IPS-18a (cell line): ENCODE data around the gene ARSG.
A peak's percentile ranks its signal among the peaks of the same experiment; 100 is the strongest.

Experiments used
- H3K27ac ChIP-seq: one replicate; pipeline ENCODE4 v1.5.1; 2013; ENCODE audit warnings: low read length
- H3K27me3 ChIP-seq: one replicate; pipeline ENCODE4 v1.6.1; 2013; ENCODE audit warnings: mild to moderate bottlenecking, low read length; ENCODE audit not compliant: control insufficient read depth, insufficient read depth
- H3K36me3 ChIP-seq: one replicate; pipeline ENCODE4 v1.6.1; 2013; ENCODE audit warnings: low read depth, low read length; ENCODE audit not compliant: control insufficient read depth
- H3K4me1 ChIP-seq: one replicate; pipeline ENCODE4 v1.6.1; 2013; ENCODE audit warnings: low read depth, low read length; ENCODE audit not compliant: control insufficient read depth
- H3K4me3 ChIP-seq: one replicate; pipeline ENCODE4 v1.5.1; 2013; ENCODE audit warnings: low read length
- H3K9ac ChIP-seq: one replicate; pipeline ENCODE4 v1.6.1; 2013; ENCODE audit warnings: mild to moderate bottlenecking, low read length, moderate library complexity
- H3K9me3 ChIP-seq: one replicate; pipeline ENCODE4 v1.6.1; 2013; ENCODE audit warnings: low read depth, low read length; ENCODE audit not compliant: control insufficient read depth

ARSG gene

GRCh38 chr17:68455901-68456338 lies 164.6 kb downstream of the ARSG start:
- Histone ChIP-seq H3K27me3 (peaks cover 15% of the 10 kb centered on the region), H3K4me3 (peak overlapping the region; percentile 81), H3K36me3 (no peaks in the 10 kb centered on the region), H3K4me1 (peaks cover 18% of the 10 kb centered on the region), H3K9ac (peak overlapping the region; percentile 43), H3K27ac (no peak overlapping the region), H3K9me3 (no peaks in the 10 kb centered on the region)

DNA sequence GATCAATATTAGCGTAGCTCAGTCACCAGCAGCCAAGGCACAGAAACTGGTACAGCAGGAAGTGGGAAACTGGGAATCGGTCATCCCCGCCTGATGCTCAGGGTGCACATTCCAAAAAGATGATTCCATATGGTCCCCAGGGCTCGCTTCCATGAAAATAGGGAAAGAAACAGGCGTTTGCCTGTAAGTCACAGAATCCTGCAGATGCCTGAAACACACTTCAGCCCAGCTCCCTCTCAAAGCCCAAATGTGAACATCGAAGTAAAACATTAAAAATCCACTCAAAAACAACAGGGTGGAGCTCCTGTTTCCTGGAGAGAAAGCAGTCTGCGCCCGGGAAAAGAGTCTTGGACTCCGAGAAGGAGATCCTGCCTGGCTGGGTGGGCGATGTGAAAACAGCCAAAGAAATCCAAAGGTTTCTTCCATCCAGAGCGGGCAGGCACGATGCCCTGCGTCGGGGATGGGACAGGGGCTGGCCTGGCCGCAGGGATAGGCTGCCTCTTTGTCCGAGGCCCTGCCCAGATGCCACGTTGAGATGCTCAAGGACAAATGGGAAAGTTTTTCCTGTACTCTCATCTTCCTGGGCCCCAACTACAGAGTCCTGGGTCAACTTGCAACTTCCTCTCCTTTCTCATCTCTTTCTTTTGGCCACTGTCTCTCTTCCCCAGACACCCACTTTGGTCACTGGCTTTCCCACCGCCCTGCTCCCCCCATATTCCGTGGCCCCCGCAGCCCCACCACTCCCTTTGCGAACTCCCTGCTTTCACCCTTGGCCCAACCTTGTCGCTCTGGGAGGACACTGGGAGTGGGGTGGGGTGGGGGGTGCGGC lies 165.3 kb downstream of the ARSG start:
- H3K36me3 ChIP-seq: no peaks in the 10 kb centered on the region
- no peaks in the 10 kb centered on the region for H3K9me3 ChIP-seq
- no peak overlapping the region for H3K27ac ChIP-seq
- peaks cover 15% of the 10 kb centered on the region for H3K27me3 ChIP-seq
- H3K9ac ChIP-seq: peak overlapping the region; percentile 43
- H3K4me1 ChIP-seq: peaks cover 24% of the 10 kb centered on the region
- H3K4me3 ChIP-seq: peak overlapping the region; percentile 81

DNA sequence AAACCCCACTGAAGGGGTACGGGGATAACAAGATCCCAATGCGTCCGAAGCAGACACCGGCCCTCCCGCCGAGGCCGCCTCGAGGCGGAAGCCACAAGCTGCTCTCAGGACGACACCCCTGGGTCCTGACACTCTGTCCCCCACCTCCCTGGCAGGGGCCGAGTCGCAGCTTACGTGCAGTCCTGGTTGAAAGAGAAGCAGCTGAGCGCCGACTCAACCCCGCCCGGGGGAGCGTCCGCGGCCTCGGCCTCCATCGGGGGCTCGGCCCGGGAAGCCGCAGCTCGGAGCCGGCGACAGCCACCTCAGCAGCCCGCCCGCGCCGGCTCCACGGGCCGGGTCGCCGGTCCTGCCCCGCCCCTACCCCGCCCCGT lies 165.9 kb downstream of the ARSG start, which contains the start of gene WIPI1:
WIPI1 (minus strand) TSS at position 329 of the 371 bp plus-strand sequence; CDS start at position 254, 75 bp downstream.
- H3K27me3 ChIP-seq: peaks cover 15% of the 10 kb centered on the region
- H3K4me3 ChIP-seq: peak within 1 kb of the TSS; percentile 81
- peaks cover 30% of the 10 kb centered on the region for H3K4me1 ChIP-seq
- no peaks in the 10 kb centered on the region for H3K36me3 ChIP-seq
- no peak within 1 kb of the TSS for H3K27ac ChIP-seq
- no peaks in the 10 kb centered on the region for H3K9me3 ChIP-seq
- peak within 1 kb of the TSS; percentile 43 for H3K9ac ChIP-seq

GRCh38 chr17:68457539-68458259 lies 166.4 kb downstream of the ARSG start:
- H3K4me1 ChIP-seq: peaks cover 33% of the 10 kb centered on the region
- no peak overlapping the region for H3K9ac ChIP-seq
- peaks cover 15% of the 10 kb centered on the region for H3K27me3 ChIP-seq
- no peaks in the 10 kb centered on the region for H3K36me3 ChIP-seq
- no peak overlapping the region for H3K27ac ChIP-seq
- H3K4me3 ChIP-seq: peak overlapping the region; percentile 64
- H3K9me3 ChIP-seq: no peaks in the 10 kb centered on the region

GRCh38 chr17:68458260-68459036 lies 167.2 kb downstream of the ARSG start:
- Histone ChIP-seq H3K27ac (no peak overlapping the region), H3K9ac (no peak overlapping the region), H3K4me1 (peaks cover 35% of the 10 kb centered on the region), H3K4me3 (peak overlapping the region; percentile 64), H3K27me3 (peaks cover 15% of the 10 kb centered on the region), H3K9me3 (no peaks in the 10 kb centered on the region), H3K36me3 (no peaks in the 10 kb centered on the region)

- Histone ChIP-seq H3K4me3 (no peak overlapping the region), H3K27ac (no peak overlapping the region), H3K4me1 (peaks cover 35% of the 10 kb centered on the region), H3K9me3 (no peaks in the 10 kb centered on the region), H3K9ac (no peak overlapping the region), H3K36me3 (no peaks in the 10 kb centered on the region), H3K27me3 (peaks cover 15% of the 10 kb centered on the region)
Measured at GRCh38 chr17:68459037-68459639, 167.8 kb downstream of the ARSG start.

- no peak overlapping the region for H3K4me3 ChIP-seq
- H3K9me3 ChIP-seq: no peaks in the 10 kb centered on the region
- H3K36me3 ChIP-seq: no peaks in the 10 kb centered on the region
- peaks cover 15% of the 10 kb centered on the region for H3K27me3 ChIP-seq
- H3K4me1 ChIP-seq: peaks cover 35% of the 10 kb centered on the region
- no peak overlapping the region for H3K27ac ChIP-seq
- H3K9ac ChIP-seq: no peak overlapping the region
Measured at GRCh38 chr17:68460146-68460545, 168.9 kb downstream of the ARSG start.

- Histone ChIP-seq H3K27me3 (peaks cover 15% of the 10 kb centered on the region), H3K9ac (no peak overlapping the region), H3K9me3 (no peaks in the 10 kb centered on the region), H3K4me3 (no peak overlapping the region), H3K27ac (no peak overlapping the region), H3K4me1 (peaks cover 29% of the 10 kb centered on the region), H3K36me3 (no peaks in the 10 kb centered on the region)
Measured at GRCh38 chr17:68460715-68461114, 169.4 kb downstream of the ARSG start.

- Histone ChIP-seq H3K27ac (no peak overlapping the region), H3K4me3 (no peak overlapping the region), H3K4me1 (peaks cover 25% of the 10 kb centered on the region), H3K9ac (peak overlapping the region; percentile 12), H3K27me3 (peaks cover 15% of the 10 kb centered on the region), H3K36me3 (no peaks in the 10 kb centered on the region), H3K9me3 (no peaks in the 10 kb centered on the region)
Measured at GRCh38 chr17:68461122-68461539, 169.8 kb downstream of the ARSG start.

GRCh38 chr17:68461589-68461988 lies 170.3 kb downstream of the ARSG start:
- Histone ChIP-seq H3K27me3 (peaks cover 15% of the 10 kb centered on the region), H3K27ac (no peak overlapping the region), H3K9me3 (no peaks in the 10 kb centered on the region), H3K9ac (peak overlapping the region; percentile 12), H3K36me3 (no peaks in the 10 kb centered on the region), H3K4me3 (no peak overlapping the region), H3K4me1 (peaks cover 23% of the 10 kb centered on the region)
